ENCODE data around the gene VWC2. TPM values are rescaled to one million over a fixed set of nuclear protein-coding genes. Genes with fewer than 3 reads are reported as not detected.

VWC2 gene
- total and polyA plus RNA-seq, 2 donors (not counting 1 experiment from before 2014, with no cell fraction given) = not detected

GRCh38 chr7:49937608-49938007 is 164.2 kb downstream of the VWC2 start:
- intact Hi-C loops (cut with micrococcal nuclease) = no loop called here
- Histone ChIP-seq H3K4me2 (replicated peaks; ENCODE audit: low read depth, low read length, poor library complexity, severe bottlenecking) (no peak overlapping the region), H3K4me3 (ENCODE audit: control extremely low read depth in 1 of 5, extremely low read depth in 1 of 5, insufficient read depth in 1 of 5, low read depth in 2 of 5, low read length in 4 of 5) (no peak overlapping the region), H3K36me3 (replicated peaks in 1 of 2; ENCODE audit: control extremely low read depth in 1 of 2, control insufficient read depth in 1 of 2, extremely low read depth in 1 of 2, insufficient read depth in 2 of 2, low read length in 1 of 2) (no peaks in the 10 kb centered on the region), H3K4me1 (ENCODE audit: control insufficient read depth in 2 of 2, insufficient read depth in 2 of 2, low read length in 2 of 2) (no peaks in the 10 kb centered on the region), H4K20me1 (ENCODE audit: control insufficient read depth, insufficient read depth, low read length, poor library complexity, severe bottlenecking) (no peaks in the 10 kb centered on the region), H3K9me3 (ENCODE audit: control extremely low read depth in 1 of 3, control insufficient read depth in 2 of 3, insufficient read depth in 1 of 3, low read length in 2 of 3) (peaks cover 0 to 5% (median 0%) of the 10 kb centered on the region in 3 donors), H3K27ac (ENCODE audit: low read length in 2 of 2) (no peak overlapping the region), H3K27me3 (replicated peaks in 1 of 4; ENCODE audit: control extremely low read depth in 1 of 4, control insufficient read depth in 3 of 4, insufficient read depth in 4 of 4, low read length in 3 of 4) (no peaks in the 10 kb centered on the region), H3K79me2 (ENCODE audit: control insufficient read depth, insufficient read depth, low read length) (no peaks in the 10 kb centered on the region), H3K9ac (ENCODE audit: low read length) (no peak overlapping the region), H2AFZ (ENCODE audit: insufficient read depth, low read depth, low read length, poor library complexity, severe bottlenecking) (no peak overlapping the region)
- ChIA-PET POLR2A (no interaction called here), CTCF (no interaction called here)
- DNase-seq = no peak
- Mint-ChIP-seq H3K4me3 (no peak overlapping the region), H3K27me3 (no peaks in the 10 kb centered on the region), H3K4me1 (no peaks in the 10 kb centered on the region), H3K9me3 (ENCODE audit: insufficient read depth) (peaks cover 2% of the 10 kb centered on the region), H3K27ac (no peak overlapping the region)
- WGBS (ENCODE audit: insufficient coverage) = no CpG with 5 or more reads among the region's 2 CpGs
- ATAC-seq (ENCODE audit: low read depth) = no peak
- TF ChIP-seq CTCF (IDR thresholded peaks at IDR 0.05) = no peak
- TF ChIP-seq EZH2 (IDR thresholded peaks at IDR 0.05; ENCODE audit: borderline replicate concordance, insufficient read depth, low read depth, low read length, poor library complexity, severe bottlenecking) = no peak
